Head of caudate nucleus (tissue), 42 donors: Measurements from ENCODE around the gene L3MBTL3.

ENCODE experiments used
- DNase-seq, 42 donors: peaks; one replicate each; pipeline versions ENCODE4 v3.0.0 to v3.0.0-alpha.2; 2020 to 2021; ENCODE audit warnings: mixed read lengths in 7 of 42
- intact Hi-C: fragments of 100-400 bp; cut with DNase I; formaldehyde crosslinking; loops from one replicate; pipeline ENCODE4 v1.15.0; 2022

L3MBTL3 gene

DNA sequence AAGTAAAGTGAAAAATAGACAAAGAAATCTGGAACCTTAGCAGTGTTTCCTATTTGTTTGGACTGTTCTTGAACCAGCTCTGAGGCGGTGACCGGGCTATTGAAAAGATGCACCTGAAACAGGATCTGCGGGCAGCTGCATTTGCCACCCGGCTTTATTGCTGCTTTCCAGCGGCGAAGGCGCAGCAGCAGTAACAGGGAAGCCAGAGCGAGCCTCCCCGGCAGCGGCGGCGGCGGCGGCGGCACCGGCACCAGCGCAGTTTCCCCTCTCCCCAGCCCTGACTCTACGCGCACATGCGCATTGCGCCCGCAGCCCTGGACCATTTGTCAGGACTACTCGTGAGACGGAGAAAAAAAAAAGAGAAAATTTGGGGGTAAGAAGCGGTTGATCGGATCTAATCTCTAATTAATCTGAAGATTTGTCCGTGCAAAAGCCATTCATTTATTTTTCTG is at the start of gene L3MBTL3:
Gene L3MBTL3 (plus strand): TSS at position 290 of the 452 bp plus-strand sequence. CDS start 24,119 bp downstream, outside the sequence.
- intact Hi-C loops = loop anchor here (10.0 kb wide), 1 partner anchor 244 kb away; no protein-coding TSS in a partner anchor
- DNase-seq = peak; percentile 74 to 95 (median 90)

- DNase-seq = no peak
- intact Hi-C loops = no loop called here
Measured at GRCh38 chr6:129969064-129969463, 49.3 kb upstream of the L3MBTL3 start.

GRCh38 chr6:129976110-129976509 is 42.3 kb upstream of the L3MBTL3 start:
- DNase-seq = no peak
- intact Hi-C loops = no loop called here

GRCh38 chr6:129978148-129978916 is 40.0 kb upstream of the L3MBTL3 start:
- DNase-seq = no peak
- intact Hi-C loops = no loop called here

DNA sequence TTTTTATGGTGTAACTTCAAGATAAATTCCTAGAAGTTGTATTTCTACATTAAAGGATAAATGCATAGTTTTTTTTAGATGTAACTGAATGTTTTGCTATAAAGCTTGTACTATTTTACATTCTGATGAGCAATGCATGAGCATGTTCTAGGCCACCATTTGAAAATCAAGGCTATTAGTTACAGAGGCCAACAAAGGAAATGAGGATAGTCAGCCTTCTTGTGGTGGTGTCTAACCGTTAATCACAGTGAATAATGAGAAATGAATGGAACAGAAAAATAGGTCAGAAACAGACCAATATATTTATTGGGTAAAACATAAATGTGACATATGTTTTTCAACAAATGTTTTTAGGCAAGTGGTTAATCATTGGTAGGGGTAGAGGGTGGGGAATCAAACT is 37.6 kb upstream of the L3MBTL3 start:
- intact Hi-C loops = no loop called here
- DNase-seq = no peak

DNA sequence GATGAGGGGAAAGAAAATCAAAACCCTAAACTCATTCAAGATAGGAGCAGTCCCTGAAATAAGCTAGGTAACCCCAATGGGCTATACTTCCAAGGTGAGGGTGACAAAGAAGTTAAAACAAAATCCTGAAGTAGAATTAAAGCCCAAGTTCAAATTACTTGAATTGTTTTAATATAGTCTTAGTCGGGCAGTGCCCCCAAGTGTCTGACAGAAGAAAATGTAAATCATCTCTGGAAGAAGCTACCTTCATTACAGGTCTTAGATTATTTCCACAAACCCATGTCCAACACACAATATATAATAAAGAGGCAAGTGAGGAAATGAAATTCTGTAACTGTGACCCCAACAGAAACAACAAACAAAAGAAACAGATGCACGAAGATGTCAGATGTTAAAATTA is 36.8 kb upstream of the L3MBTL3 start:
- intact Hi-C loops = no loop called here

DNA sequence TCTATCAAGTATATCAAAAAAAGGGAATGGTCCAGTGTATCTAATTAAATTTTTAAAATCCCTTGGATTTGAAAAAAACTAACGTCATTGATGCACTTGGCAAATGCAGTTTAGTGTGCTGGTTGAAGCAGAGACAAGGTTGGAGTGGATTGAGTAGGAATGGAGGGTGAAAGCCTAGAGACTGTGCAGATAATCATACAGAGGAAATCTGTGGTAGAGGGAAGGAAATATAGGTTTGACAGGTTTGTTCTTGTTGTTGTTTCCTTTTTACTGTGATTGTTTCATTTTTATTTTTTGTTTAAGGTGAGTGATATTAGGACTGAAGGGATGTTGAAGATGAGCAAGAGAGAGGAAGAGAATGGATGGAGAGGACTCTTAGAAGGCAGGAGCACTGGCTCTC is 29.0 kb upstream of the L3MBTL3 start:
- DNase-seq = no peak
- intact Hi-C loops = no loop called here

More for the DNA sequence above, 36.8 kb upstream of the L3MBTL3 start:
- no peak for DNase-seq

GRCh38 chr6:129992881-129993280 is 25.5 kb upstream of the L3MBTL3 start:
- no peak for DNase-seq
- intact Hi-C loops = no loop called here

- intact Hi-C loops = no loop called here
- DNase-seq = no peak
Measured at GRCh38 chr6:129994410-129994809, 24.0 kb upstream of the L3MBTL3 start.

GRCh38 chr6:129996387-129996786 is 22.0 kb upstream of the L3MBTL3 start:
- DNase-seq = no peak
- intact Hi-C loops = no loop called here

DNA sequence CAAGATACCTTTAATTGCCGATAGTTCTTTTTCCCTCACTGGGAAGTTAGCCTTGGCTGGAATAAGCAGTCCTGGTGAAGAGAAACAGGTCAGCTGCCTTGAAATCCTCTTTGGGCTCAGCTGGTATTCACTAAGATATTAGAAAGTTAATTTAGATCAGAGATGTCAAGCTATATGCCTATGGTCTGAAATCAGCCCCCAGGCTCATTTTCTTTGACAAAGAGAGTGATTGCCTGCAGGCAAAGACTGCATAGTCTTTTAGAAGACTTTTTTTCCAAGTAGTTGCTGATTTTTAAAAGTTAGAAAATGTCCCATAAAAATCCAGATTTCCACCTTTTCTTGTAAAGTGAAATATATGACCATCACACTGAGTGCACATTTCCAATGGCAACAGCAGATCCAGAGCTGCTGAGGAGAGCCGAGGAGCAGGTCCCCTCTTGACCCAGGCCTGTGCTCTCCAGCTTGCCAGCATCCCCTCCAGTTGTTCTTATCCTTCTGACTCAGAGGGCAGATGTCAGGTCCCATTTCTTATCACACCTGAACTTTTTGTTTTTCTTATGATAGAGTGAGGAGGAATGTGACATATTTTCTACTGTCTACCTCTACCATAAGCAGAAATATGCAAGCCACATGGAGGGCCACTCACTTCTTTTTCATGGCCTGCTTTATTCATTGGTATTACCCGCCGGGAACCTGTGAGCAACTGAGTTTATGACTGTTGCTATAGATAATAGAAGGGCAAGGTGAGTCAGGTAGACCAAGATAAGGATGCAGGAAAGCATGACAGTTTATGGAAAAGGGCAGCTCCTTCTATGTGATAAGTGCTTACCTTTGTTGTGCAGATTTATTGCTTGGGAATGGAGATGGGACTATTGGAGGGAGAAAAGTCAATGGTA is 17.6 kb upstream of the L3MBTL3 start:
- no peak for DNase-seq
- intact Hi-C loops = no loop called here

DNA sequence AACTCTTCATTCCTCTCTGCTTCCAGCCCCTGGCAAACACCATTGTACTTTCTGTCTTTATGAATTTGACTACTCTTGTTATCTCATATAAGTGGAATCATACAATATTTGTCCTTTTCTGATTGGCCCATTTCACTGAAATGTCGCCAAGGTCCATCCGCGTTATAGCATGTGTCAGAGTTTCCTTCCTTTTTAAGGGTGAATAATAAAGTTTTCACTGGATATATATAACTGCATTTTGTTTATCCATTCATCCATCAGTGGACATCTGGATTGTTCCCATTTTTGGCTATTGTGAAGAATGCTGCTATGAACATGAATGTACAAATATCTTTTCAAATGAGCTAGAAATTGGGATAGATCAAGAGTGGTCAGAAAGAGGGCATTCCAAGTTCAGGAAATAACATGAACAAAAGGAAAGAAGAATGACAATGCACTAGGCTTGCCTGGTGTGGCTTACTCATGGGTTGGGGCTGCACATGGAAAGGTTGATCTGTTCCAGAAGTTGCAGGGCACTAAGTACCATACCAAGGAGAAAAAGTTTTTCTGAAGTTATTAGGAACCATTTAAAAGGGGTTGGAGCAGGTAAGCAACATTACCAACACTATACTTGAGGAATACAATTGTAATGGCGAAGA is 10.0 kb upstream of the L3MBTL3 start:
- intact Hi-C loops = no loop called here
- DNase-seq = no peak

GRCh38 chr6:130009146-130009545 is 9.2 kb upstream of the L3MBTL3 start:
- DNase-seq = no peak
- intact Hi-C loops = no loop called here

DNA sequence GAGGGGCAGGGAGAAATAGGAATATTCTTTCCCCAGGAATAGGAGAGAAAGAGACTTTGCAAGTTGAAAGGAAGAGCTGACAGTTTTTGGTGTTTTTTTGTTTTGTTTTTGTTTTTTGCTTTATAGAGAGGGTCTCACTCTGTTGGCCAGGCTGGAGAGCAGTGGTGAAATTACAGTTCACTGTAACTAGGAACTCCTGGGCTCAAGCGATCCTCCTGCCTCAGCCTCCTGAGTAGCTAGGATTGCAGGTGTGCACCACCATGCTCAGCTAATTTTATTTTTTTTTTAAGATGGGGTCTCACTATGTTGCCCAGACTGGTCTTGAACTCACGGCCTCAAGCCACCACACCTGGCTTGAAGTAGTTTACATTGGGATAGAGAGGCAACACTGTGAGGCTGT is 8.0 kb upstream of the L3MBTL3 start:
- no peak for DNase-seq
- intact Hi-C loops = loop anchor here (10.0 kb wide), 1 partner anchor 236 kb away; no protein-coding TSS in a partner anchor

DNA sequence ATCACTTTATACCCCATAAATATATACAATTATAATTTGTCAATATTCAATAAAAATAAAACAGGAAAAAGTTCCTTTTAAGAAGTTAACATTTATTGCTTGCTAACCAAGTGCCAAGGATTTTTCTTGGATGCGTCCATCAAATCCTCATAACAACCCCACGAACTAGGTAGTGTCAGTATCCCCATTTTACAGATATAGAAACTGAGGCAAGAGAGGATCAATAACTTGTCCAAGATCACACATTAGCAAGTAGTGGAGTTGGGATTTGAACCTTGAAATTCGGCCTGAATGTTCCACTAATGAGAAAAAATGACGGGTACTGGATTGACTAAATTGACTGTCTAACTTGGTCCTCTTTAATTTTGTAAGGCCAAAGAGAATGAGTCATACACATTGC is 5.7 kb upstream of the L3MBTL3 start:
- no peak for DNase-seq
- intact Hi-C loops = loop anchor here (10.0 kb wide), 1 partner anchor 238 kb away; no protein-coding TSS in a partner anchor

DNA sequence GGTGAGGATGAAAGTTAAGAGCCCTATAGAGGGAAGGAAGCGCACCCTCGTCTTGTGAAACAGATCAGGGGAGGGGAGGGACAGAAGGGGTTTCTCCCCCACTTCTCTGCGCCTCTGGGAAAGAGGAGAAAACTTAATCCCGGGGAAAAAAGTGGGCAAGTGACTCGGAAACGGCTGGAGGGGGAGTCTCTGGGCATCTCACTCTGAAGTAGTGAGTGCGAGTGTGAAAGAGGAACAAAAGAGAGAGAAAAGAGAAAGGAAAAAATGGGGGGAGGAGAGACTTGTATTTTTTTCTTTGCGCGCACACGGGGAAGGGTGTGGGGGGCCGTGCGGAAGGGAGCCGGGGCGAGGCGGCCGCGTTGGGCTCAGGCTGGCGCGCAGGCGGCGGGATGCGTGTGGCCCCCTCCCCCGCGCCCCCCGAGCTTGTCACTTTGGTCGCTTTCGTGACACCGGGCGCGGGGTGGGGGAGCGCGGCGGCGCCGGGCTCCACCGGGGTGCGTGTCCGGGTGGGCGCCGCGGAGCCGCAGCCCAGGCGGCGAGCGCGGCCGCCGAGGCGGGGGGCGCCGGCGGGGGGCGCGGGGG is 454 bp downstream of the L3MBTL3 start:
- DNase-seq = peak in 30 of 42 donors; percentile 6 to 55 (median 21)
- intact Hi-C loops = loop anchor here (10.0 kb wide), 1 partner anchor 244 kb away; no protein-coding TSS in a partner anchor

DNA sequence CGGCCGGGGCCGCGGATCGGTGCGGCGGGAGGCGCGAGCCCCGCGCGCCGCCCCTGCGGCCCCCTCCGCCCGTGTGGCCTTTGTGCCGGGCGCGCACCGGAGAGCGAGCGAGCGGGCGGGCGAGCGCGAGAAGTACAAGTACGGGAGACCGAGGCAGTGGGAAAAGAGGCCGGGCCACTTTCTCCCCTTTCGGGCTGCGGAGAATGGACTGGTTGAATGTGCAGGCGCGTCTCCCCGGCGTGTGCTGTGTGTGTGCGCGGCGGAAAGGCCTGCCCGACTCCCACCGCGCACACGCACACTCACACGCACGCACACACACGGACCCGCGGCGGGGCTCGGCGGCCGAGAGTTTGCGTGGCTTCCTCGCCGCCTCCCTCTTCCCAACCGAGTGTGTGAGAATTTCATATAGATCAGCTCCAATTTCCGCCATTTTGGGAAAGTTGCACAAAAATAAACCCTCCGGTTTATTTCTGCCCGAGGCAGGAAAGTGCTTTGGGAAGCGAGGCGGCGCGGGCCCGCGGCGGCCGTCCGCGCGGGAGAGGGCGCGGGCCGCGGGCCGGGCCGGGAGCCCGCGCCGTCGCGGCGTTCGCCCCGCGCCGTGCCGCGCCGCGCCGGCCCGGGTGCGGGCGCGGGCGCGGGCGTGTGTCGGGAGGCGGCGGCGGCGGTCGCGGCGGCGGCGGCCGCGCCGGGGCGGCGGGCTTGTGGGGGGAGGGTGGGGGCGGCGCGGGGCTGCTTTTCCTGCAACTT is 1.1 kb downstream of the L3MBTL3 start:
- peak in 41 of 42 donors; percentile 8 to 70 (median 39) for DNase-seq
- intact Hi-C loops = loop anchor here (5.0 to 10.0 kb wide), 3 partner anchors 125 to 422 kb away; no protein-coding TSS in a partner anchor
